Measurements from ENCODE around the gene XRN1.

DNA sequence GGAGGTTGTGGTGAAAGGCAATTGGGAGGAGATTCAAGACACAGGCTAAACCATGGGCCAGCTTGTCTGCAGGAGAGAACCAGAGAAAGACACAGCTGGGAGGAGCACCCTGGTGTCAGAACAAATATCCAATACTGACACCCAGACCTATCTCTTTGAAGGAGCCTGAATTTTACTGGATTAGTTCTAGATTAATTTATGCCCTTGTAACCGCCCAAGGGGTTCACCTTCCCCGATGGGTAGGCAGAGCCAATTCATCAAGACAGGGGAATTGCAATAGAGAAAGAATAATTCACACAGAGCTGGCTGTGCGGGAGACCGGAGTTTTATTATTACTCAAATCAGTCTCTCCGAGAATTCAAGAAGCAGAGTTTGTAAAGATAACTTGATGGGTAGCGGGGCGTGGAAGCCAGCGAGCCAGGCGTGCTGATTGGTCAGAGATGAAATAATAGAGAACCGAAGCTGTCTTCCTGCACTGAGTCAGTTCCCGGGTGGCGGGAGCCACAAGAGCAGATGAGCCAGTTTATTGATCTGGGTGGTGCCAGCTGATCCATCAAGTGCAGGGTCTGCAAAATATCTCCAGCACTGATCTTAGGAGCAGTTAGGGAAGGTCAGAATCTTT lies 191.0 kb downstream of the XRN1 start:
- TF ChIP-seq CTCF (IDR thresholded peaks at IDR 0.05), result no peak
- no peak for TF ChIP-seq POLR2AphosphoS5 (IDR thresholded peaks at IDR 0.05)
- no peak for TF ChIP-seq POLR2A (IDR thresholded peaks at IDR 0.05)

Data from prostate gland (tissue), 2 donors.